GM23338 (cell line): Measurements from ENCODE around the gene TTC38. TPM values are rescaled to one million over a fixed set of nuclear protein-coding genes. Genes with fewer than 3 reads are reported as not detected.

ENCODE experiments used
- ATAC-seq: fragments of 200-7000 bp; cut with Tn5 transposase; 3 replicates; pipeline ENCODE4 v1.9.1; 2020
- DNase-seq: peaks from one replicate; pipeline ENCODE4 v3.0.0-alpha.2; 2015; ENCODE audit warnings: low spot score
- H2AFZ ChIP-seq: fragments of 200-600 bp; sonication (generic); 2 replicates; pipeline ENCODE4 v1.8.0; 2016; ENCODE audit warnings: antibody characterized with exemption, mild to moderate bottlenecking, moderate library complexity
- H3F3A ChIP-seq: fragments of 200-600 bp; sonication (generic); replicated peaks from 2 replicates; pipeline ENCODE4 v1.8.0; 2017; ENCODE audit warnings: antibody characterized with exemption, mixed run types, low read depth
- H3K27ac ChIP-seq: fragments of 200-600 bp; sonication (generic); 2 replicates; pipeline ENCODE4 v1.6.1; 2016; ENCODE audit warnings: low read depth
- H3K27me3 ChIP-seq: fragments of 200-600 bp; sonication (generic); 2 replicates; pipeline ENCODE4 v1.8.0; 2016; ENCODE audit warnings: mild to moderate bottlenecking, mixed run types, moderate library complexity; ENCODE audit not compliant: insufficient read depth
- H3K36me3 ChIP-seq: fragments of 200-600 bp; sonication (generic); 2 replicates; pipeline ENCODE4 v1.8.0; 2016; ENCODE audit warnings: mild to moderate bottlenecking; ENCODE audit not compliant: insufficient read depth
- H3K4me1 ChIP-seq: fragments of 200-600 bp; sonication (generic); 2 replicates; pipeline ENCODE4 v1.8.0; 2016; ENCODE audit warnings: mild to moderate bottlenecking, moderate library complexity; ENCODE audit not compliant: insufficient read depth
- H3K4me2 ChIP-seq: fragments of 200-600 bp; sonication (generic); 2 replicates; pipeline ENCODE4 v1.7.1; 2017; ENCODE audit warnings: mixed run types
- H3K4me3 ChIP-seq: fragments of 200-600 bp; sonication (generic); 2 replicates; pipeline ENCODE4 v1.6.1; 2016; ENCODE audit warnings: mixed run types
- H3K79me2 ChIP-seq: fragments of 200-600 bp; sonication (generic); replicated peaks from 2 replicates; pipeline ENCODE4 v1.8.0; 2017; ENCODE audit warnings: mild to moderate bottlenecking; ENCODE audit not compliant: insufficient read depth
- H3K9me2 ChIP-seq: fragments of 200-600 bp; sonication (generic); 2 replicates; pipeline ENCODE4 v1.8.0; 2017; ENCODE audit not compliant: insufficient read depth
- H4K20me1 ChIP-seq: fragments of 200-600 bp; sonication (generic); replicated peaks from 2 replicates; pipeline ENCODE4 v1.8.0; 2017; ENCODE audit warnings: mild to moderate bottlenecking; ENCODE audit not compliant: insufficient read depth
- H3K27ac Mint-ChIP-seq: 2 replicates; pipeline ENCODE4 v1.8.0; 2020; ENCODE audit warnings: inconsistent platforms, mild to moderate bottlenecking, moderate library complexity, mixed read lengths
- H3K27me3 Mint-ChIP-seq: 3 replicates; pipeline ENCODE4 v1.8.0; 2022; ENCODE audit warnings: low read depth, mild to moderate bottlenecking, moderate library complexity, mixed read lengths, inconsistent platforms; ENCODE audit not compliant: insufficient read depth, poor library complexity
- H3K36me3 Mint-ChIP-seq: 3 replicates; pipeline ENCODE4 v1.8.0; 2021; ENCODE audit warnings: low read depth, mild to moderate bottlenecking, inconsistent platforms, moderate library complexity, mixed read lengths
- H3K4me1 Mint-ChIP-seq: 3 replicates; pipeline ENCODE4 v1.8.0; 2020; ENCODE audit warnings: mild to moderate bottlenecking, inconsistent platforms, mixed read lengths
- H3K4me3 Mint-ChIP-seq: 3 replicates; pipeline ENCODE4 v1.8.0; 2021; ENCODE audit warnings: moderate library complexity, mild to moderate bottlenecking, inconsistent platforms, mixed read lengths
- H3K9me3 Mint-ChIP-seq: 3 replicates; pipeline ENCODE4 v1.8.0; 2020; ENCODE audit warnings: moderate library complexity, mild to moderate bottlenecking, inconsistent platforms, mixed read lengths
- CREB1 ChIP-seq: fragments of 250-450 bp; sonication (Bioruptor Pico); IDR thresholded peaks from 2 replicates; pipeline ENCODE4 v1.5.0; 2020; ENCODE audit warnings: low read depth, mild to moderate bottlenecking, moderate library complexity
- EZH2 ChIP-seq: fragments of 200-600 bp; sonication (generic); IDR thresholded peaks from one replicate; pipeline ENCODE4 v1.8.0; 2017; ENCODE audit warnings: antibody characterized with exemption, mild to moderate bottlenecking, low read depth; ENCODE audit not compliant: unreplicated experiment
- EZH2phosphoT487 ChIP-seq: fragments of 200-600 bp; sonication (generic); IDR thresholded peaks from one replicate; pipeline ENCODE4 v1.8.1; 2018; ENCODE audit warnings: antibody characterized with exemption; ENCODE audit not compliant: unreplicated experiment
- JUNB ChIP-seq: IDR thresholded peaks from one replicate; pipeline ENCODE4 v1.6.1; 2016; ENCODE audit warnings: antibody characterized with exemption; ENCODE audit not compliant: unreplicated experiment
- NANOG ChIP-seq: IDR thresholded peaks from 2 replicates; pipeline ENCODE4 v1.6.1; 2016; ENCODE audit warnings: antibody characterized with exemption, borderline replicate concordance
- POLR2AphosphoS5 ChIP-seq: IDR thresholded peaks from 2 replicates; pipeline ENCODE4 v1.6.1; 2016; ENCODE audit warnings: antibody characterized with exemption, low read depth
- STAT1 ChIP-seq: IDR thresholded peaks from one replicate; pipeline ENCODE4 v1.6.1; 2016; ENCODE audit warnings: antibody characterized with exemption; ENCODE audit not compliant: unreplicated experiment
- ZNF114 ChIP-seq: fragments of 250-450 bp; sonication (Bioruptor Pico); IDR thresholded peaks from 2 replicates; pipeline ENCODE4 v1.5.0; 2020; ENCODE audit warnings: mild to moderate bottlenecking, moderate library complexity
- ZNF331 ChIP-seq: fragments of 250-450 bp; sonication (Bioruptor Pico); IDR thresholded peaks from 2 replicates; pipeline ENCODE4 v1.5.0; 2020; ENCODE audit warnings: low read depth, mild to moderate bottlenecking, moderate library complexity
- polyA plus RNA-seq: library from polyadenylated mRNA; unstranded; fragments of >200 nt; fragmentation: Nextera tagmentation; extraction: Ambion mirVana; gene quantifications from 2 replicates; pipeline ENCODE4 v1.2.1, GENCODE V29; 2016
- total RNA-seq: library from RNA; depleted of rRNA; stranded (reverse); fragments of >200 nt; shearing (Covaris generic); gene quantifications from 2 replicates; pipeline ENCODE4 v1.2.3, GENCODE V29; 2014
- TF ChIP-seq, protein P1 (sequence below): IDR thresholded peaks from one replicate; pipeline ENCODE4 v1.6.1; 2018; ENCODE audit warnings: antibody characterized with exemption; ENCODE audit not compliant: unreplicated experiment
- TF ChIP-seq, protein P2 (sequence below): IDR thresholded peaks from 2 replicates; pipeline ENCODE4 v1.6.1; 2016; ENCODE audit warnings: antibody characterized with exemption
- TF ChIP-seq, protein P3 (sequence below), 2 experiments: fragments of 200-600 bp in 1 of 2; sonication (generic) in 1 of 2; conservative IDR thresholded peaks; 2 replicates each; pipeline versions ENCODE4 v1.5.1 to v1.6.1; 2016 to 2017; ENCODE audit warnings: antibody characterized with exemption in 2 of 2, low read depth in 2 of 2, mild to moderate bottlenecking in 2 of 2, moderate library complexity in 1 of 2
- TF ChIP-seq, protein P4 (sequence below): fragments of 250-450 bp; sonication (Bioruptor Pico); IDR thresholded peaks from 2 replicates; pipeline ENCODE4 v1.5.0; 2020; ENCODE audit warnings: mild to moderate bottlenecking, moderate library complexity

TTC38 gene
- total and polyA plus RNA-seq, 2 experiments from 2014 or later, result 11.8 to 46.6 TPM

GRCh38 chr22:46339956-46340355 lies 72.1 kb downstream of the TTC38 start:
- TF ChIP-seq ZNF114 (CRISPR knock-in tag), result no peak
- TF ChIP-seq POLR2AphosphoS5, result no peak
- TF ChIP-seq STAT1, result no peak
- no peak for TF ChIP-seq CREB1 (CRISPR knock-in tag)
- TF ChIP-seq EZH2, result no peak
- TF ChIP-seq, protein P1, sequence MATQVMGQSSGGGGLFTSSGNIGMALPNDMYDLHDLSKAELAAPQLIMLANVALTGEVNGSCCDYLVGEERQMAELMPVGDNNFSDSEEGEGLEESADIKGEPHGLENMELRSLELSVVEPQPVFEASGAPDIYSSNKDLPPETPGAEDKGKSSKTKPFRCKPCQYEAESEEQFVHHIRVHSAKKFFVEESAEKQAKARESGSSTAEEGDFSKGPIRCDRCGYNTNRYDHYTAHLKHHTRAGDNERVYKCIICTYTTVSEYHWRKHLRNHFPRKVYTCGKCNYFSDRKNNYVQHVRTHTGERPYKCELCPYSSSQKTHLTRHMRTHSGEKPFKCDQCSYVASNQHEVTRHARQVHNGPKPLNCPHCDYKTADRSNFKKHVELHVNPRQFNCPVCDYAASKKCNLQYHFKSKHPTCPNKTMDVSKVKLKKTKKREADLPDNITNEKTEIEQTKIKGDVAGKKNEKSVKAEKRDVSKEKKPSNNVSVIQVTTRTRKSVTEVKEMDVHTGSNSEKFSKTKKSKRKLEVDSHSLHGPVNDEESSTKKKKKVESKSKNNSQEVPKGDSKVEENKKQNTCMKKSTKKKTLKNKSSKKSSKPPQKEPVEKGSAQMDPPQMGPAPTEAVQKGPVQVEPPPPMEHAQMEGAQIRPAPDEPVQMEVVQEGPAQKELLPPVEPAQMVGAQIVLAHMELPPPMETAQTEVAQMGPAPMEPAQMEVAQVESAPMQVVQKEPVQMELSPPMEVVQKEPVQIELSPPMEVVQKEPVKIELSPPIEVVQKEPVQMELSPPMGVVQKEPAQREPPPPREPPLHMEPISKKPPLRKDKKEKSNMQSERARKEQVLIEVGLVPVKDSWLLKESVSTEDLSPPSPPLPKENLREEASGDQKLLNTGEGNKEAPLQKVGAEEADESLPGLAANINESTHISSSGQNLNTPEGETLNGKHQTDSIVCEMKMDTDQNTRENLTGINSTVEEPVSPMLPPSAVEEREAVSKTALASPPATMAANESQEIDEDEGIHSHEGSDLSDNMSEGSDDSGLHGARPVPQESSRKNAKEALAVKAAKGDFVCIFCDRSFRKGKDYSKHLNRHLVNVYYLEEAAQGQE, result no peak
- TF ChIP-seq, protein P2, sequence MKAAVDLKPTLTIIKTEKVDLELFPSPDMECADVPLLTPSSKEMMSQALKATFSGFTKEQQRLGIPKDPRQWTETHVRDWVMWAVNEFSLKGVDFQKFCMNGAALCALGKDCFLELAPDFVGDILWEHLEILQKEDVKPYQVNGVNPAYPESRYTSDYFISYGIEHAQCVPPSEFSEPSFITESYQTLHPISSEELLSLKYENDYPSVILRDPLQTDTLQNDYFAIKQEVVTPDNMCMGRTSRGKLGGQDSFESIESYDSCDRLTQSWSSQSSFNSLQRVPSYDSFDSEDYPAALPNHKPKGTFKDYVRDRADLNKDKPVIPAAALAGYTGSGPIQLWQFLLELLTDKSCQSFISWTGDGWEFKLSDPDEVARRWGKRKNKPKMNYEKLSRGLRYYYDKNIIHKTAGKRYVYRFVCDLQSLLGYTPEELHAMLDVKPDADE, result no peak
- TF ChIP-seq NANOG, result no peak
- no peak for TF ChIP-seq ZNF331 (CRISPR knock-in tag)
- no peak for TF ChIP-seq EZH2phosphoT487
- TF ChIP-seq, protein P3, sequence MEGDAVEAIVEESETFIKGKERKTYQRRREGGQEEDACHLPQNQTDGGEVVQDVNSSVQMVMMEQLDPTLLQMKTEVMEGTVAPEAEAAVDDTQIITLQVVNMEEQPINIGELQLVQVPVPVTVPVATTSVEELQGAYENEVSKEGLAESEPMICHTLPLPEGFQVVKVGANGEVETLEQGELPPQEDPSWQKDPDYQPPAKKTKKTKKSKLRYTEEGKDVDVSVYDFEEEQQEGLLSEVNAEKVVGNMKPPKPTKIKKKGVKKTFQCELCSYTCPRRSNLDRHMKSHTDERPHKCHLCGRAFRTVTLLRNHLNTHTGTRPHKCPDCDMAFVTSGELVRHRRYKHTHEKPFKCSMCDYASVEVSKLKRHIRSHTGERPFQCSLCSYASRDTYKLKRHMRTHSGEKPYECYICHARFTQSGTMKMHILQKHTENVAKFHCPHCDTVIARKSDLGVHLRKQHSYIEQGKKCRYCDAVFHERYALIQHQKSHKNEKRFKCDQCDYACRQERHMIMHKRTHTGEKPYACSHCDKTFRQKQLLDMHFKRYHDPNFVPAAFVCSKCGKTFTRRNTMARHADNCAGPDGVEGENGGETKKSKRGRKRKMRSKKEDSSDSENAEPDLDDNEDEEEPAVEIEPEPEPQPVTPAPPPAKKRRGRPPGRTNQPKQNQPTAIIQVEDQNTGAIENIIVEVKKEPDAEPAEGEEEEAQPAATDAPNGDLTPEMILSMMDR (conservative IDR thresholded peaks at IDR 0.05; ENCODE audit: low read depth in 2 of 2), result no peak
- TF ChIP-seq, protein P4, sequence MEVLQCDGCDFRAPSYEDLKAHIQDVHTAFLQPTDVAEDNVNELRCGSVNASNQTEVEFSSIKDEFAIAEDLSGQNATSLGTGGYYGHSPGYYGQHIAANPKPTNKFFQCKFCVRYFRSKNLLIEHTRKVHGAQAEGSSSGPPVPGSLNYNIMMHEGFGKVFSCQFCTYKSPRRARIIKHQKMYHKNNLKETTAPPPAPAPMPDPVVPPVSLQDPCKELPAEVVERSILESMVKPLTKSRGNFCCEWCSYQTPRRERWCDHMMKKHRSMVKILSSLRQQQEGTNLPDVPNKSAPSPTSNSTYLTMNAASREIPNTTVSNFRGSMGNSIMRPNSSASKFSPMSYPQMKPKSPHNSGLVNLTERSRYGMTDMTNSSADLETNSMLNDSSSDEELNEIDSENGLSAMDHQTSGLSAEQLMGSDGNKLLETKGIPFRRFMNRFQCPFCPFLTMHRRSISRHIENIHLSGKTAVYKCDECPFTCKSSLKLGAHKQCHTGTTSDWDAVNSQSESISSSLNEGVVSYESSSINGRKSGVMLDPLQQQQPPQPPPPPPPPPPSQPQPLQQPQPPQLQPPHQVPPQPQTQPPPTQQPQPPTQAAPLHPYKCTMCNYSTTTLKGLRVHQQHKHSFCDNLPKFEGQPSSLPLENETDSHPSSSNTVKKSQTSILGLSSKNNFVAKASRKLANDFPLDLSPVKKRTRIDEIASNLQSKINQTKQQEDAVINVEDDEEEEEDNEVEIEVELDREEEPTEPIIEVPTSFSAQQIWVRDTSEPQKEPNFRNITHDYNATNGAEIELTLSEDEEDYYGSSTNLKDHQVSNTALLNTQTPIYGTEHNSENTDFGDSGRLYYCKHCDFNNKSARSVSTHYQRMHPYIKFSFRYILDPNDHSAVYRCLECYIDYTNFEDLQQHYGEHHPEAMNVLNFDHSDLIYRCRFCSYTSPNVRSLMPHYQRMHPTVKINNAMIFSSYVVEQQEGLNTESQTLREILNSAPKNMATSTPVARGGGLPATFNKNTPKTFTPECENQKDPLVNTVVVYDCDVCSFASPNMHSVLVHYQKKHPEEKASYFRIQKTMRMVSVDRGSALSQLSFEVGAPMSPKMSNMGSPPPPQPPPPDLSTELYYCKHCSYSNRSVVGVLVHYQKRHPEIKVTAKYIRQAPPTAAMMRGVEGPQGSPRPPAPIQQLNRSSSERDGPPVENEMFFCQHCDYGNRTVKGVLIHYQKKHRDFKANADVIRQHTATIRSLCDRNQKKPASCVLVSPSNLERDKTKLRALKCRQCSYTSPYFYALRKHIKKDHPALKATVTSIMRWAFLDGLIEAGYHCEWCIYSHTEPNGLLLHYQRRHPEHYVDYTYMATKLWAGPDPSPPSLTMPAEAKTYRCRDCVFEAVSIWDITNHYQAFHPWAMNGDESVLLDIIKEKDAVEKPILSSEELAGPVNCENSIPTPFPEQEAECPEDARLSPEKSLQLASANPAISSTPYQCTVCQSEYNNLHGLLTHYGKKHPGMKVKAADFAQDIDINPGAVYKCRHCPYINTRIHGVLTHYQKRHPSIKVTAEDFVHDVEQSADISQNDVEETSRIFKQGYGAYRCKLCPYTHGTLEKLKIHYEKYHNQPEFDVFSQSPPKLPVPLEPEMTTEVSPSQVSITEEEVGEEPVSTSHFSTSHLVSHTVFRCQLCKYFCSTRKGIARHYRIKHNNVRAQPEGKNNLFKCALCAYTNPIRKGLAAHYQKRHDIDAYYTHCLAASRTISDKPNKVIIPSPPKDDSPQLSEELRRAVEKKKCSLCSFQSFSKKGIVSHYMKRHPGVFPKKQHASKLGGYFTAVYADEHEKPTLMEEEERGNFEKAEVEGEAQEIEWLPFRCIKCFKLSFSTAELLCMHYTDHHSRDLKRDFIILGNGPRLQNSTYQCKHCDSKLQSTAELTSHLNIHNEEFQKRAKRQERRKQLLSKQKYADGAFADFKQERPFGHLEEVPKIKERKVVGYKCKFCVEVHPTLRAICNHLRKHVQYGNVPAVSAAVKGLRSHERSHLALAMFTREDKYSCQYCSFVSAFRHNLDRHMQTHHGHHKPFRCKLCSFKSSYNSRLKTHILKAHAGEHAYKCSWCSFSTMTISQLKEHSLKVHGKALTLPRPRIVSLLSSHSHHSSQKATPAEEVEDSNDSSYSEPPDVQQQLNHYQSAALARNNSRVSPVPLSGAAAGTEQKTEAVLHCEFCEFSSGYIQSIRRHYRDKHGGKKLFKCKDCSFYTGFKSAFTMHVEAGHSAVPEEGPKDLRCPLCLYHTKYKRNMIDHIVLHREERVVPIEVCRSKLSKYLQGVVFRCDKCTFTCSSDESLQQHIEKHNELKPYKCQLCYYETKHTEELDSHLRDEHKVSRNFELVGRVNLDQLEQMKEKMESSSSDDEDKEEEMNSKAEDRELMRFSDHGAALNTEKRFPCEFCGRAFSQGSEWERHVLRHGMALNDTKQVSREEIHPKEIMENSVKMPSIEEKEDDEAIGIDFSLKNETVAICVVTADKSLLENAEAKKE, result no peak
- TF ChIP-seq JUNB, result no peak
- no peak for DNase-seq
- H3K4me1 Mint-ChIP-seq, result peaks cover 11% of the 10 kb centered on the region
- H3K36me3 Mint-ChIP-seq, result peaks cover 77% of the 10 kb centered on the region
- Histone ChIP-seq H3K4me1 (peaks cover 4% of the 10 kb centered on the region), H3K4me2 (no peak overlapping the region), H2AFZ (no peak overlapping the region), H3K79me2 (peaks cover 49% of the 10 kb centered on the region), H3K4me3 (no peak overlapping the region), H3K27me3 (no peaks in the 10 kb centered on the region), H3F3A (no peaks in the 10 kb centered on the region), H3K9me2 (no peaks in the 10 kb centered on the region), H3K36me3 (peaks cover 36% of the 10 kb centered on the region), H4K20me1 (peaks cover 31% of the 10 kb centered on the region), H3K27ac (no peak overlapping the region)
- H3K4me3 Mint-ChIP-seq, result no peak overlapping the region
- no peak overlapping the region for H3K27ac Mint-ChIP-seq
- H3K27me3 Mint-ChIP-seq, result peaks cover 7% of the 10 kb centered on the region
- no peak for ATAC-seq
- H3K9me3 Mint-ChIP-seq, result no peaks in the 10 kb centered on the region
